ENCODE measurements around the gene UBL3. TPM values are rescaled to one million over a fixed set of nuclear protein-coding genes. Genes with fewer than 3 reads are reported as not detected.

Gene UBL3
- total and polyA plus RNA-seq, 2 donors = 27.9 to 44.1 TPM

- H3K4me3 ChIP-seq (ENCODE audit: low read depth, low read length) = no peak overlapping the region
- no peak overlapping the region for H3K27ac ChIP-seq (ENCODE audit: low read depth)
- no peak for DNase-seq (ENCODE audit: extremely low spot score)
- H3K4me1 ChIP-seq (ENCODE audit: insufficient read depth) = no peaks in the 10 kb centered on the region
- WGBS = 90% methylated on average over 3 of the region's 3 CpGs
- no peaks in the 10 kb centered on the region for H3K36me3 ChIP-seq (ENCODE audit: insufficient read depth)
Observed at GRCh38 chr13:29716493-29716892, 133.9 kb downstream of the UBL3 start.

Small RNAs within 50 kb of the gene (small RNA-seq; reads per million reads assigned to genes)
- gene RF00017 (not detected), gene TIMM8BP1 (not detected)

Measured in urinary bladder (tissue), 4 donors.